ENCODE data around the gene ERG28. TPM values are rescaled to one million over a fixed set of nuclear protein-coding genes. Genes with fewer than 3 reads are reported as not detected.
A peak's percentile ranks its signal among the peaks of the same experiment; 100 is the strongest.
"Not testable (repeated sequence)": the region's sequence is repeated elsewhere in the genome, so short reads cannot be mapped to it uniquely, and the experiment has no call there.

The ERG28 gene
- total and polyA plus RNA-seq, 3 experiments from 2014 or later: 18.5 to 31.4 (median 18.8) TPM

GRCh38 chr14:75605916-75606315, 54.8 kb downstream of the ERG28 start:
- Mint-ChIP-seq H3K9me3 (peaks cover 0 to 13% (median 5%) of the 10 kb centered on the region in 5 donors), H3K27me3 (peaks cover 0 to 1% of the 10 kb centered on the region in 2 donors), H3K4me3 (no peak overlapping the region), H3K27ac (no peak overlapping the region), H3K36me3 (peaks cover 0 to 24% (median 6%) of the 10 kb centered on the region in 3 donors), H3K4me1 (no peaks in the 10 kb centered on the region)
- no peaks in the 10 kb centered on the region for H3K36me3 ChIP-seq (ENCODE audit: insufficient read depth, low read length)
- CTCF ChIA-PET: interaction anchor here (0.6 kb wide), 1 partner anchor 28 kb away, joined by 3 read pairs; no protein-coding TSS in a partner anchor
- POLR2A ChIA-PET: no interaction called here
- H3K4me3 ChIP-seq (ENCODE audit: low read length): no peak overlapping the region
- no peaks in the 10 kb centered on the region for H3K9me3 ChIP-seq (ENCODE audit: low read length)
- no peaks in the 10 kb centered on the region for H3K27me3 ChIP-seq (ENCODE audit: insufficient read depth, low read length, poor library complexity, severe bottlenecking)
- no peak for DNase-seq
- H3K27ac ChIP-seq (ENCODE audit: low read depth, low read length): no peak overlapping the region
- no peaks in the 10 kb centered on the region for H3K4me1 ChIP-seq (ENCODE audit: insufficient read depth, low read length)

DNA sequence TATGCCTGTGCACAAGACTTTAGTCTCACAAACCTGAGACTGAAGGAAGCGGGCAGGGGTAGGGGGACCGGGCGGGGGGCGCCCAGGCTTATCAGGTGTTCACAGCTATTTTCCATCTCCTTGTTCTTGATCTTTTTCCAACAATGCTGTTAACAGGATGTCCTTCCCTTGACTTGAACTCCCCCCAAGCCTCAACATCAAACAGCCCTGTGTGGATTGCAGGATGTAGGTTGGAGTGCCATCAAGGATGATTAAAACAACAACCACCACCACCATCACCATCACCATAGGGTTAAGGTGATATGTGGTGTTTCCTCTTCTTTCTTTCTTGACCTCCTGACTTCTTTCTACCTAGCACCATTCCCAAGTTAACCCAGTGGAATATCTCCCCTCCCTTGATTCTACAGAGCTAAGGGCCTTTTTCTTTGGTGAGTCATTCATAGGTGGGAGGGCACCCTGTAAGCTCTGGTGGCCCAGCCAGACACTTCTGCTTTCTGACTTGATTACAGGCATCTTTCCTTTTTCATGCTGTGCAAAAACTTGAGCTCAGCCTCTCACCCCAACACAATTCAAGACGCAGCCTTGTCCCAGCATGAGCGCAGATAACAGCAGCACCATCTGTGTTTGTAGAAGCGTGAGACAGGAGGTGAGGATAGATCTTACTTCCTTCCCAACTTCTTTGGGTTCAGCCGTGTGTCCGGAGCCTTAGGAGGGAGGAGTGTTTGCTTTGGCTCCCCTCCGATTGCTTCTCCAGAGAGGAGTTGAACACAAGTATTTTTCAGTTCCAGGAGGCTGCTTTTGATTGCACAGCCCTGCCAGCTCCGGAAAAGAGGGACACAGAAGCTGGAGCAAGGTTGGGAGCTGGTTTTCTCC, 55.5 kb downstream of the ERG28 start:
- POLR2A ChIA-PET: no interaction called here
- CTCF ChIA-PET: interaction anchor here (0.6 kb wide), 1 partner anchor 28 kb away, joined by 3 read pairs; no protein-coding TSS in a partner anchor
- H3K4me3 Mint-ChIP-seq: no peak overlapping the region

DNA sequence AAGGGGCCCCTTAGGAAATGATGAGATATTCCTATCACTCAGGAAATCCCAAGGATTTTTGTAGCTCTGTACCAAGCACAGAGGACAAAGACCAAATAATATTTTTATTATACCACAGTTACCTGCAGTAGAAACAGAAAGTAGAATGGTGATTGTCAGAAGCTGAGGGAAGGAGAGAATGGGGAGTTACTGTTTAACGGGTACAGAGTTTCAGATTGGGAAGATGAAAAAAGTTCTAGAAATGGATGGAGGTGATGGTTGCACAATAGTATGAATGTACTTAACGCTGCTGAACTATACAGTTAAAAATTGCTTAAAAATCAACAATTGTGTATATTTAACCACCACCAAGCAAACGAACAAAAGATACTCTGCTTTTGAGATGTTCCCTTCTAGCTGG, 58.2 kb downstream of the ERG28 start:
- Mint-ChIP-seq H3K36me3 (peaks cover 0 to 9% (median 1%) of the 10 kb centered on the region in 3 donors), H3K4me3 (no peak overlapping the region), H3K27ac (no peak overlapping the region), H3K9me3 (peaks cover 0 to 3% (median under 1%) of the 10 kb centered on the region in 5 donors), H3K4me1 (no peaks in the 10 kb centered on the region), H3K27me3 (peaks cover 0 to 3% of the 10 kb centered on the region in 2 donors)
- POLR2A ChIA-PET: no interaction called here
- CTCF ChIA-PET: interaction anchor here (1.6 kb wide), 1 partner anchor 12 kb away, joined by 4 read pairs; no protein-coding TSS in a partner anchor
- Histone ChIP-seq H3K27me3 (ENCODE audit: insufficient read depth, low read length, poor library complexity, severe bottlenecking) (no peaks in the 10 kb centered on the region), H3K4me1 (ENCODE audit: insufficient read depth, low read length) (no peaks in the 10 kb centered on the region), H3K9me3 (ENCODE audit: low read length) (no peaks in the 10 kb centered on the region), H3K4me3 (ENCODE audit: low read length) (no peak overlapping the region), H3K27ac (ENCODE audit: low read depth, low read length) (no peak overlapping the region), H3K36me3 (ENCODE audit: insufficient read depth, low read length) (no peaks in the 10 kb centered on the region)
- DNase-seq: no peak

More for the DNA sequence above, 55.5 kb downstream of the ERG28 start:
- Mint-ChIP-seq H3K36me3 (peaks cover 0 to 24% (median 3%) of the 10 kb centered on the region in 3 donors), H3K27ac (peak overlapping the region in 1 of 8 donors; percentile 57), H3K9me3 (peaks cover 0 to 13% (median 5%) of the 10 kb centered on the region in 5 donors), H3K4me1 (no peaks in the 10 kb centered on the region), H3K27me3 (peaks cover 0 to 1% of the 10 kb centered on the region in 2 donors)
- Histone ChIP-seq H3K9me3 (ENCODE audit: low read length) (no peaks in the 10 kb centered on the region), H3K4me3 (ENCODE audit: low read length) (no peak overlapping the region), H3K27ac (ENCODE audit: low read depth, low read length) (no peak overlapping the region), H3K36me3 (ENCODE audit: insufficient read depth, low read length) (no peaks in the 10 kb centered on the region), H3K4me1 (ENCODE audit: insufficient read depth, low read length) (no peaks in the 10 kb centered on the region), H3K27me3 (ENCODE audit: insufficient read depth, low read length, poor library complexity, severe bottlenecking) (no peaks in the 10 kb centered on the region)
- DNase-seq: no peak

DNA sequence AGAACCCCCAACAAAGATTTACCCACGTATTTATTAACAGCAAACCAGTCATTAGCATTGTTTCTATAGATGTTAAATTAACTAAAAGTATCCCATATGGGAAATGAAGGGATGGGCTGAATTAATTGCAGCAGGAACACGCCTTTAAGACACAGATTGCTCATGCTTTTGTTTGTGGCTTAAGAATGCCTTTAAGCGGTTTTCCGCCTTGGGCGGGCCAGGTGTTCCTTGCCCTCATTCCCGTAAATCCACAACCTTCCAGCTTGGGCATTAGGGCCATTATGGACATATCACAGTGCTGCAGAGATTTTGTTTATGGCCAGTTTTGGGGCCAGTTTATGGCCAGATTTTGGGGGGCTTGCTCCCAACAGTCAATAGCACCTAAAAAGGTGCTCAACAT, 59.6 kb downstream of the ERG28 start:
- H3K27ac Mint-ChIP-seq; H3K9me3 ChIP-seq (ENCODE audit: low read length); POLR2A ChIA-PET; H3K4me3 Mint-ChIP-seq; H3K9me3 Mint-ChIP-seq; CTCF ChIA-PET; H3K27me3 ChIP-seq (ENCODE audit: insufficient read depth, low read length, poor library complexity, severe bottlenecking); H3K4me1 ChIP-seq (ENCODE audit: insufficient read depth, low read length); H3K36me3 Mint-ChIP-seq; H3K4me3 ChIP-seq (ENCODE audit: low read length); DNase-seq; H3K4me1 Mint-ChIP-seq; H3K27ac ChIP-seq (ENCODE audit: low read depth, low read length); H3K27me3 Mint-ChIP-seq; H3K36me3 ChIP-seq (ENCODE audit: insufficient read depth, low read length): not testable (repeated sequence)

DNA sequence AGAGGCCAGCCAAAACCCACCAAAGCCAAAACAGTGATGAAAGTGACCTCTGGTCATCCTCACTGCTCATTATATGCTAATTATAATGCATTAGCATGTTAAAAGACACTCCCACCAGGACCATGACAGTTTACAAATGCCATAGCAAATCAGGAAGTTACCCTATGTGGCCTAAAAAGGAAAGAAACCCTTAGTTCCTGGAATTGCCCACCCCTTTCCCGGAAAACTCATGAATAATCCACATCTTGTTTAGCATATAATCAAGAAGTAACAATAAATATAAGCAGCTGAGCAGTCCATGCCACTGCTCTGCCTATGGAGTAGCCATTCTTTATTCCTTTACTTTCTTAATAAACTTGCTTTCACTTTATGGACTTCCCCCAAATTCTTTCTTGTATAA, 60.6 kb downstream of the ERG28 start:
- H3K36me3 ChIP-seq (ENCODE audit: insufficient read depth, low read length); H3K4me3 Mint-ChIP-seq; H3K27me3 Mint-ChIP-seq; H3K9me3 ChIP-seq (ENCODE audit: low read length); H3K27ac Mint-ChIP-seq; H3K4me1 Mint-ChIP-seq; POLR2A ChIA-PET; H3K27me3 ChIP-seq (ENCODE audit: insufficient read depth, low read length, poor library complexity, severe bottlenecking); H3K36me3 Mint-ChIP-seq; H3K9me3 Mint-ChIP-seq; H3K27ac ChIP-seq (ENCODE audit: low read depth, low read length); H3K4me1 ChIP-seq (ENCODE audit: insufficient read depth, low read length); CTCF ChIA-PET; DNase-seq; H3K4me3 ChIP-seq (ENCODE audit: low read length): not testable (repeated sequence)

Other genes with a start within 250 kb of the ERG28 start
- under 1 TPM; 0.24 to 0.53 TPM for gene JDP2, start 232.9 kb downstream of the ERG28 start, total RNA-seq
- not detected for gene JDP2, start 232.9 kb downstream of the ERG28 start, polyA plus RNA-seq
- gene BATF, start 138.4 kb downstream of the ERG28 start, total RNA-seq: 100 to 1,000 TPM; 165 to 172 TPM
- gene BATF, start 138.4 kb downstream of the ERG28 start, polyA plus RNA-seq: 60.4 TPM
- 1 to 10 TPM; 2.6 TPM for gene FLVCR2, start 82.3 kb downstream of the ERG28 start, total RNA-seq
- 0.60 TPM for gene FLVCR2, start 82.3 kb downstream of the ERG28 start, polyA plus RNA-seq
- gene TTLL5, start 370 bp upstream of the ERG28 start, total RNA-seq: 10 to 100 TPM; 33.7 to 35.1 TPM
- gene TTLL5, start 370 bp upstream of the ERG28 start, polyA plus RNA-seq: 12.5 TPM